Measurements from ENCODE around the gene KRT82.

The KRT82 gene

DNA sequence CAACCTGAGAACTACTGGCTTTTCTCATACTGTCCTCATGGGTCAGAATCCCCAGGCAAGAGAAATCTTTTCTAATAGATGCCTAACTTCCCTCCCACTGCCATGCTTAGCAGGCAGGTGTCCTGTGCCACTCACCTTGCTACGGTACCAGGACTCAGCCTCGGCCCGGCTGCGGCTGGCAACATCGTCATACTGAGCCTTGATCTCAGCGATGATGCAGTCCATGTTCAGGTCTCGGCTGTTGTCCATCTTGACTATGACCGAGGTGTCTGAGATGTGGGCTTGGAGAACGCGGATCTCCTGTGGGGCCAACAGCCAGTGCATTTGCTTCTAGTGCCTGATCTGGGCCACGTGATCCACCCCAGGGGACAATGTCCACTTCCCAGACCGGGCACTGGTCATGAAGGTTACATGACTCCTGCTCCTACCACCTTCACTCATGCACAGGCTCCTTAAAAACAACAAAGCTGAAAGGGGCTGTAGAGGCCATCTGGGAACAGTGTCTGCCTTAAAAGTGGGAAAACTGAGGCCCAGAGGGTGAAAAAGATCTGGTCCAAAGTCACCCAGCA, 42.9 kb downstream of the KRT82 start:
- Histone ChIP-seq H3K27ac (ENCODE audit: low read depth, low read length) (no peak overlapping the region), H3K36me3 (ENCODE audit: insufficient read depth, low read length) (no peaks in the 10 kb centered on the region), H3K4me3 (ENCODE audit: low read depth in 1 of 2, low read length in 2 of 2) (no peak overlapping the region), H3K4me1 (ENCODE audit: insufficient read depth, low read length) (no peaks in the 10 kb centered on the region), H3K9me3 (ENCODE audit: low read length) (no peaks in the 10 kb centered on the region), H3K27me3 (ENCODE audit: control insufficient read depth in 1 of 2, insufficient read depth in 2 of 2, low read length in 2 of 2) (no peaks in the 10 kb centered on the region), H3K9ac (ENCODE audit: low read length) (no peak overlapping the region)

DNA sequence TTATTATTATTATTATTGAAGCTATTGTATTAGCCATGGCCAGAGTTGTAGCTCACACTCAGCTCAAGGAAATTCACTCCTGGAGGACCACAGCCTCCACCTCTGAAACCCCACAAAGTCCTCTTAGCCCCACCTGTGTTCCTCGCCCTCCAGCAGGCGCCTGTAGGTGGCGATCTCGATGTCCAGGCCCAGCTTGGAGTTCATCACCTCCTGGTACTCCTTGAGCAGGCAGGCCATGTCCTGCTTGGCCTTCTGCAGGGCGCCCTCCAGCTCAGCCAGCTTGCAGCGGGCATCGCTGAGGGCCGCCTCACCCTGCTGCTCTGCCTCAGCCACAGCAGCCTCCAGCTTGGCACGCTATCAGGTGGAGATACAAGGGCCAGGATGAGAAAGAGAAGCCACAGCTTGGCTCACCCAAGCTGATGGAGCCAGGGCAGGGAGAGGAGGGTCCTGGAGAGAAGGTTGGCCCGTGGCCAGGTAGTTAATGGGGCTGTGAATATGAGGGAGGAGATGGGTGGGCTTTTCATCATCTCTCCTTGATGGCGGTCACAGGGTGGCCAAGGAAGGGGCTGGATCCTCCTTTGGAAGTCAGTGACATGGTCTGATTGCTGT, 43.9 kb downstream of the KRT82 start:
- Histone ChIP-seq H3K4me1 (ENCODE audit: insufficient read depth, low read length) (no peaks in the 10 kb centered on the region), H3K4me3 (ENCODE audit: low read depth in 1 of 2, low read length in 2 of 2) (no peak overlapping the region), H3K27ac (ENCODE audit: low read depth, low read length) (no peak overlapping the region), H3K9me3 (ENCODE audit: low read length) (no peaks in the 10 kb centered on the region), H3K9ac (ENCODE audit: low read length) (no peak overlapping the region), H3K27me3 (ENCODE audit: control insufficient read depth in 1 of 2, insufficient read depth in 2 of 2, low read length in 2 of 2) (no peaks in the 10 kb centered on the region), H3K36me3 (ENCODE audit: insufficient read depth, low read length) (no peaks in the 10 kb centered on the region)

DNA sequence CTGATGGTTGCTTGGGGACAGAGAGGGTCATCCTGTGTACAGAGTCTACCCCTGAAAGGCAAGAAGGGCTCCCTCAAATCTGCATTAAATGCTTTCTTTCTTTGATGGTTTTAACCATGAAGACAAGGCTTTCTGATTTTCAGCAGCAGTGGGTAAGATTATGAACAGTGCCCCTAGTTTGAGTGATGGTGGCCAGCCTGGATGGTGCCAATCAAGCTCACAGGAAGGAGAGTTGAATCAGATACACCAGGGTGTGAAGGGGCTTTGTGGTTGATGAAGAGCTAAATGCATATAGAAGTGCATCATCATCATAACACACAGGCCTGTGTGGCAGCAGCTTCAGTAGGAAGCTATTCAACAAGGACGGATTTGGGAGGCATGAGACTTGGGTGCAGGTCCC, 44.6 kb downstream of the KRT82 start:
- H3K9me3 ChIP-seq (ENCODE audit: low read length) = no peaks in the 10 kb centered on the region
- no peaks in the 10 kb centered on the region for H3K4me1 ChIP-seq (ENCODE audit: insufficient read depth, low read length)
- H3K36me3 ChIP-seq (ENCODE audit: insufficient read depth, low read length) = no peaks in the 10 kb centered on the region
- H3K27me3 ChIP-seq (ENCODE audit: control insufficient read depth in 1 of 2, insufficient read depth in 2 of 2, low read length in 2 of 2) = no peaks in the 10 kb centered on the region
- no peak overlapping the region for H3K4me3 ChIP-seq (ENCODE audit: low read depth in 1 of 2, low read length in 2 of 2)
- H3K9ac ChIP-seq (ENCODE audit: low read length) = no peak overlapping the region
- no peak overlapping the region for H3K27ac ChIP-seq (ENCODE audit: low read depth, low read length)

DNA sequence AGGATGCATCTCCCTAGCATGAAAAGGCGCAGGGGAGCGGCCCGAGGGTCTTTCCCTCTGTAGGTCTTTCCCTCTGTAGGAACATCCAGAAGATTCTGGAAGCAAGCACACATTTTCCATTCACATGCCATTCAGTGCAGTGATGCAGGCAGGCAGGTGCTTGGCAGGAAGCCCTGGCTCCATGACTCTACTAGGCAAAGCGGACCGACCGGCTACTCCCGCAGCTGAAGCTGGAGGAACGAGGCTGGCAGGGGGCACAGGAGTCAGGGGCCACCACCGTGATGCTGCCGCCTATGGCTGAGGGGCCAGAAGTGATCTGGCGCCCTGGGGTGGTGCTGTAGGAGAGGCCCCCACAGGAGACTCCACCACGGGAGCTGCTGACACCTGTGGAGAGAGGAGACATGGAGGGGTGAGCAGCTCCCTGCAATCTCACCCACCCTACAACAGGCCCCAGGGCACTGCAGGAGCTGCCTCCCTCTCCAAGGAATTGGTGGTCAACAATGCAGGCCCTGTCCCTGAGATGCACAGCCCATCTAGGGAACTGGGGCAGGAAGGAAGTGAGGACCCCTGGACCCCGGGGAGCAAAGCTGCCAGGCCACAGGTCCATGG, 45.4 kb downstream of the KRT82 start:
- Histone ChIP-seq H3K9ac (ENCODE audit: low read length) (no peak overlapping the region), H3K9me3 (ENCODE audit: low read length) (no peaks in the 10 kb centered on the region), H3K27ac (ENCODE audit: low read depth, low read length) (no peak overlapping the region), H3K4me3 (ENCODE audit: low read depth in 1 of 2, low read length in 2 of 2) (no peak overlapping the region), H3K27me3 (ENCODE audit: control insufficient read depth in 1 of 2, insufficient read depth in 2 of 2, low read length in 2 of 2) (peaks cover 0 to 4% of the 10 kb centered on the region in 2 donors), H3K4me1 (ENCODE audit: insufficient read depth, low read length) (no peaks in the 10 kb centered on the region), H3K36me3 (ENCODE audit: insufficient read depth, low read length) (no peaks in the 10 kb centered on the region)

DNA sequence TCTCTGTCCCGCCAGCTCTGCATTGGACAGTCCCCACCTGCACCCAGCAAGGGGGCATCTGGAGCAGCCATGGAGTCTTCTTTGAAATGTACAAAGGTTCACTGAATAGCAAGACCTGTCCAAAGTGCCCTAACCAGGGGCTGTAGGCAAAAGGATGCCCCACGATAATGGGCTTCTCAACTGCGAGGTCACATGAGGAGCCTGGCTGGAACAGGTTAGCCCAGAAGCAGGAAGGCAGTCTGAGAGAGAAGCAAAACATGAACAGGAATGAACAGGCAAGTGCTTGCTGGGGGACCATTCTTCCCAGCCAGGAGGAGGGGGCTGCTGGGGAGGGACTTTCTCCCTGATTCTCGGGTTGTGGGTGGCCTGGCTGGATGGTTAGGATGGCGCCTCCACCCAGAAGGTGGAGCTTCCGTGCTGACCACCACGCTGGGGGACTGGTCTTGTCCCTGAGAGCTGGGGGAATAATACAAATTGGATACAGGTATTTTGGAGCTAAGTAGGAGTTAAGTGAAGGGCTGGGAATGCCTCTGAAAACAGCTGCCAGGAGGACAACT, 46.0 kb downstream of the KRT82 start:
- peaks cover 0 to 4% of the 10 kb centered on the region in 2 donors for H3K27me3 ChIP-seq (ENCODE audit: control insufficient read depth in 1 of 2, insufficient read depth in 2 of 2, low read length in 2 of 2)
- H3K9me3 ChIP-seq (ENCODE audit: low read length) = no peaks in the 10 kb centered on the region
- H3K4me1 ChIP-seq (ENCODE audit: insufficient read depth, low read length) = no peaks in the 10 kb centered on the region
- H3K4me3 ChIP-seq (ENCODE audit: low read depth in 1 of 2, low read length in 2 of 2) = no peak overlapping the region
- H3K36me3 ChIP-seq (ENCODE audit: insufficient read depth, low read length) = no peaks in the 10 kb centered on the region
- no peak overlapping the region for H3K27ac ChIP-seq (ENCODE audit: low read depth, low read length)
- no peak overlapping the region for H3K9ac ChIP-seq (ENCODE audit: low read length)

DNA sequence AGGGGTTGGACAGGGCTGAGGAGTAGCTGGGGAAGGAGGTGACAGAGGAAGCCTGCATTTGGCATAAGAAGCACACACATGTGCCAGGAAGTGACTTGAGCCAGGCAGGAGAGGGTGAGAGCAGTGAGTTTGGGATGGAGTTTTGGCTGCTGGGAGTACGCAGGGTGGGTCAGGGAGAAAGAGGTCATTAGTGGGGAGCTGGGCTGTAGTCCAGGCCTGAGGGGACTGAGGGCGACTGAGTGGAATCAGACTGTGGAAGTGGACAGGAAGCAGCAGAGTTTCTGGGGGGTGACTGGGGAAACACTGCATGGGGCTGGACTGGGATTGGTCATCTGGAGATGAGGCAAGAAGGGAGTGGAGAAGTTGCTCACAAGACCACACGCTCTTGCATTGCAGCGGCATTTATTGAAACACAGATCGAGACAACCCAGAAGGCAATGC, 46.5 kb downstream of the KRT82 start:
- no peak overlapping the region for H3K9ac ChIP-seq (ENCODE audit: low read length)
- H3K4me1 ChIP-seq (ENCODE audit: insufficient read depth, low read length) = no peaks in the 10 kb centered on the region
- H3K9me3 ChIP-seq (ENCODE audit: low read length) = no peaks in the 10 kb centered on the region
- H3K27me3 ChIP-seq (ENCODE audit: control insufficient read depth in 1 of 2, insufficient read depth in 2 of 2, low read length in 2 of 2) = peaks cover 0 to 4% of the 10 kb centered on the region in 2 donors
- no peak overlapping the region for H3K27ac ChIP-seq (ENCODE audit: low read depth, low read length)
- H3K36me3 ChIP-seq (ENCODE audit: insufficient read depth, low read length) = no peaks in the 10 kb centered on the region
- H3K4me3 ChIP-seq (ENCODE audit: low read depth in 1 of 2, low read length in 2 of 2) = no peak overlapping the region

DNA sequence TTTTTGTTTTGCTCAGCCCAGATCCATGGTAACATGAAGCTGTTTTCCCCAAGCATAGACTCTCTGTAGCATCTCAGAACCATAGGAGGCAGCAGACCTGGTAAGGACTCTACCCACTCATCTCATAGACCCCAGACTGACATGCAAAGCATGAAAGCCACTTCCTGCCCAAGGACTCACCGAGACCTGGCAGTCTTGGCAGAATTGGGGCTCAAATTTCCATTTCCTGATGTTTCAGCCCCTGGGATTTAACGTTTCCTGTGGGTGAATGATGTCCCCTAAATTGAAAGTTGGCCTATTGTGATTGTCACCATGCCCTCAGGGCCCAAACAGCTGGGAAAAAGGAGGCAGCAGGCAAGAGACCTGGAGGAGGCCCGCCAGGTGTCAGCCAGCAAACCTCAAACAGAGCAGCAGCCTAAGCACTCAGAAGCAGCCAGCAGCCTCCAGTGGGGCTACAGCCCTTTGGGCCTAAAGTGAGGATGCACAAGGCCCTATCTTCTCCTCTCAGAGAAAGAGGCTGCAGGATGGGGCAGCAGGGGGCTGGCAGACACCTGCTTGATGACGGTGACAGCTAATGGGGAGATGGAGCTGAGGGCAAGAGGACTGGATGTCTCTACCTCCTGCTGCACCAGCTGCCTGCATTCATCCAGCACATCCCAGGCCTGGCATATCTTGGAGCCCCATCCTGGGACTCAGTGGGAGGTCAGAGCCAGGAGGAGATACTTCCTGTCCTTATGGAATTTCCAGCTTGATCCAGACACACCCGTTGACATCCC, 47.4 kb downstream of the KRT82 start:
- Histone ChIP-seq H3K27ac (ENCODE audit: low read depth, low read length) (no peak overlapping the region), H3K36me3 (ENCODE audit: insufficient read depth, low read length) (no peaks in the 10 kb centered on the region), H3K9ac (ENCODE audit: low read length) (no peak overlapping the region), H3K27me3 (ENCODE audit: control insufficient read depth in 1 of 2, insufficient read depth in 2 of 2, low read length in 2 of 2) (peaks cover 0 to 4% of the 10 kb centered on the region in 2 donors), H3K4me3 (ENCODE audit: low read depth in 1 of 2, low read length in 2 of 2) (no peak overlapping the region), H3K9me3 (ENCODE audit: low read length) (no peaks in the 10 kb centered on the region), H3K4me1 (ENCODE audit: insufficient read depth, low read length) (no peaks in the 10 kb centered on the region)

- no peaks in the 10 kb centered on the region for H3K9me3 ChIP-seq (ENCODE audit: low read length)
- no peak overlapping the region for H3K27ac ChIP-seq (ENCODE audit: low read depth, low read length)
- H3K36me3 ChIP-seq (ENCODE audit: insufficient read depth, low read length) = no peaks in the 10 kb centered on the region
- no peaks in the 10 kb centered on the region for H3K4me1 ChIP-seq (ENCODE audit: insufficient read depth, low read length)
- no peak overlapping the region for H3K9ac ChIP-seq (ENCODE audit: low read length)
- no peak overlapping the region for H3K4me3 ChIP-seq (ENCODE audit: low read depth in 1 of 2, low read length in 2 of 2)
- peaks cover 0 to 4% of the 10 kb centered on the region in 2 donors for H3K27me3 ChIP-seq (ENCODE audit: control insufficient read depth in 1 of 2, insufficient read depth in 2 of 2, low read length in 2 of 2)
These were observed 49.2 kb downstream of the KRT82 start for GRCh38 chr12:52356762-52357580.

- no peak overlapping the region for H3K4me3 ChIP-seq (ENCODE audit: low read depth in 1 of 2, low read length in 2 of 2)
- H3K36me3 ChIP-seq (ENCODE audit: insufficient read depth, low read length) = no peaks in the 10 kb centered on the region
- no peaks in the 10 kb centered on the region for H3K9me3 ChIP-seq (ENCODE audit: low read length)
- peaks cover 0 to 4% of the 10 kb centered on the region in 2 donors for H3K27me3 ChIP-seq (ENCODE audit: control insufficient read depth in 1 of 2, insufficient read depth in 2 of 2, low read length in 2 of 2)
- no peaks in the 10 kb centered on the region for H3K4me1 ChIP-seq (ENCODE audit: insufficient read depth, low read length)
- H3K9ac ChIP-seq (ENCODE audit: low read length) = no peak overlapping the region
- H3K27ac ChIP-seq (ENCODE audit: low read depth, low read length) = no peak overlapping the region
These were observed 49.9 kb downstream of the KRT82 start for GRCh38 chr12:52356031-52356761.

DNA sequence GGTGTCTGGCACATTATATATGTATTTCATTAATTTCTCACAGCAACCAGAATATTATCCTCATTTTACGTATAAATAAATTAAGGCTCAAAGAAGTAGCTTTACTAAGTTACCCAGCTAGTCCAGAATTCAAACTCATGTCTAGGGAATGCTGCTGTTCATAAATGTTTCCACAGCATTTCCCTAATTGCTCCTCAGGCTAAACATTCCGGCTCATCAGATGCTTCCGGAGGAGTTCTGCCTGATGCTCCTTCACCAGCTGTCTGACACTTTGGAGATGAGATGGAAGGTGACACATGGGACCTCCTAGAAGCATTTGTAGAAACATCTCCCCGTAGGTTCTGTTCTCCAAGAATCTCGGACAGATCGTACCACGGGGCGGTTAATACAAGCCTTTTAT, 51.0 kb downstream of the KRT82 start:
- Histone ChIP-seq H3K4me1 (ENCODE audit: insufficient read depth, low read length) (no peaks in the 10 kb centered on the region), H3K9me3 (ENCODE audit: low read length) (no peaks in the 10 kb centered on the region), H3K4me3 (ENCODE audit: low read depth in 1 of 2, low read length in 2 of 2) (no peak overlapping the region), H3K9ac (ENCODE audit: low read length) (no peak overlapping the region), H3K27me3 (ENCODE audit: control insufficient read depth in 1 of 2, insufficient read depth in 2 of 2, low read length in 2 of 2) (peaks cover 0 to 4% of the 10 kb centered on the region in 2 donors), H3K36me3 (ENCODE audit: insufficient read depth, low read length) (no peaks in the 10 kb centered on the region), H3K27ac (ENCODE audit: low read depth, low read length) (no peak overlapping the region)
